Bronchial epithelial cell (primary cell): ENCODE data around the gene CLDN16. TPM values are rescaled to one million over a fixed set of nuclear protein-coding genes. Genes with fewer than 3 reads are reported as not detected.

Source experiments
- DNase-seq: peaks from one replicate; pipeline ENCODE4 v3.0.0-alpha.2; 2010; ENCODE audit warnings: low read depth
- FAIRE-seq: peaks from 2 replicates; lab custom pipeline; 2011; peaks lifted over from hg19 to GRCh38; lab: Jason Lieb, UNC
- H3K27me3 ChIP-seq: 2 replicates; pipeline ENCODE4 v1.5.1; 2011; ENCODE audit warnings: low read length; ENCODE audit not compliant: control insufficient read depth, insufficient read depth
- H3K36me3 ChIP-seq: 2 replicates; pipeline ENCODE4 v1.5.1; 2011; ENCODE audit warnings: low read length; ENCODE audit not compliant: control insufficient read depth, insufficient read depth
- H3K4me3 ChIP-seq: 2 replicates; pipeline ENCODE4 v1.5.1; 2011; ENCODE audit warnings: mild to moderate bottlenecking, low read depth, low read length, control low read depth
- CTCF ChIP-seq: IDR thresholded peaks from 2 replicates; pipeline ENCODE4 v1.5.1; 2011; ENCODE audit warnings: mild to moderate bottlenecking, moderate library complexity, low read length, control low read depth, inconsistent platforms; ENCODE audit not compliant: insufficient read depth, severe bottlenecking
- total RNA-seq: library from RNA; depleted of rRNA; stranded (reverse); fragments of >200 nt; gene quantifications from 2 replicates; pipeline ENCODE4 v1.2.1, GENCODE V29; 2014

CLDN16 gene
- total RNA-seq, 1 donor from 2014 or later: 0.26 TPM

DNA sequence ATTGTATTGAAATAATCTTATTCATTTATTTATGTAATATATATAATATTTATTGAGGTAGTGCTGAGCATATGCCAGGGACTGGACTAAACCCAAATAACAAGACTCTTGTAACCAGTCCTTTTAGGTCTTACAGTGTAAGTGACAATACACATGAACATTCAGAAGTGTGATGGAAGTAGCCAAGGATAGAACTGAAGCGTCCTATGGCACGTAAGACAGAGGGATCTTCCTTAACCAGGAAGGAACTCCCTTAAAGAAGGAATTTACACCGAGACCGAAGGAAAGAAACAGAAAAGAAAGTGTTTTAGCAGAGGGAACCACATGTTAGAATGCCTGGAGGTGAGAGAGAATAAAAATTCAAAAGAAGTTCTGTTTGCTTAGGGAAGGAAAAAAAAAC lies 42.1 kb upstream of the CLDN16 start:
- Histone ChIP-seq H3K27me3 (no peaks in the 10 kb centered on the region), H3K36me3 (no peaks in the 10 kb centered on the region), H3K4me3 (no peak overlapping the region)
- FAIRE-seq (no peak), DNase-seq (peak; percentile 67)
- TF ChIP-seq CTCF: no peak

GRCh38 chr3:190346541-190346940 lies 41.4 kb upstream of the CLDN16 start:
- no peak overlapping the region for H3K4me3 ChIP-seq
- TF ChIP-seq CTCF: no peak
- DNase-seq: peak; percentile 48
- no peaks in the 10 kb centered on the region for H3K27me3 ChIP-seq
- no peak for FAIRE-seq
- no peaks in the 10 kb centered on the region for H3K36me3 ChIP-seq

DNA sequence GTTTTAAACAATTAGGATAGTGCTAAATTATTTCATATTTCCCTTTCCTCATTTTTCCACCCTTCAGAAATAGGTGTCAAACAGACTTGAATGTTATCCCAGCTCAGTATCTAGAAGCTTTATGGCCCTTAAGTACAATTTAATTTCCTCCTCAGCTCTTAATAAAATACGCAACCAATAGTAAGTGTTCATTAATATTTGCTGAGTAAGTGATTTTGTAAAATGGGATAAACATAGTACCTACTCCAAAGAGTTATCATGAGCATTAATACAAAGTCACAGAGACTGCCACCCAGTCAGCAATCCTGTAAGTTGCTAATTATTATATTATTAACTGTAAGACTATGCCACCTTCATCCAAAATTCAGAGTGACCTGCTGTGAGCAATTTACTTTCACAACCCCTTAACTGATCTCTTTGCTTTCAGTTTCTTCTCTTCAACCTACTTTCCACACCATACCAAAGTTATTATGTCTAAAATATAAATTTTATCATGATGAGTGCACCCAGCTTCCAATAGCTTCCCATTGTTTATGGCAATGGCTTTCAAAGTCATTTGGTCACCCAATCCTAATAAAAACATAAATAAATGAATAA lies 35.0 kb upstream of the CLDN16 start:
- DNase-seq (no peak), FAIRE-seq (no peak)
- TF ChIP-seq CTCF: no peak
- Histone ChIP-seq H3K36me3 (no peaks in the 10 kb centered on the region), H3K4me3 (no peak overlapping the region), H3K27me3 (no peaks in the 10 kb centered on the region)

DNA sequence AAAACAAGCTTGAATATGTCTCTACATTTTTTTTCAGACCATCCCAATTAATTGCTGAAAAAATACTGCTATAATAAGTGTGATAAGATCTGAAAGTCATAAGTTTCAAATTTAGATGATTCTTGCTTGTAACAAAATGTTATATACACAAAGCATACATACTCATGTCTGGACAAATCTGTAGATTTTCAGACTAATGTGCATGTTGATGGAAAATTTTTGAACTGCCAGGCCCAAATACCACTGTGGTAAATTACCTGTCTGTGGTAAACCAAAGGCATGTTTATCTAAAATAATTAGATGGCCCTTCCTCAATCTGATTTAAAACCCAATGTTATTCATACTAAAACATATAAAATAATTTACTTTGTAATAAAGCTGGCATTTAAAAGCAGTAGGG lies 31.7 kb upstream of the CLDN16 start:
- H3K36me3 ChIP-seq: no peaks in the 10 kb centered on the region
- no peak for TF ChIP-seq CTCF
- no peak overlapping the region for H3K4me3 ChIP-seq
- DNase-seq (peak; percentile 61), FAIRE-seq (no peak)
- H3K27me3 ChIP-seq: no peaks in the 10 kb centered on the region

GRCh38 chr3:190357468-190357867 lies 30.5 kb upstream of the CLDN16 start:
- no peak overlapping the region for H3K4me3 ChIP-seq
- DNase-seq (no peak), FAIRE-seq (no peak)
- no peak for TF ChIP-seq CTCF
- no peaks in the 10 kb centered on the region for H3K36me3 ChIP-seq
- H3K27me3 ChIP-seq: no peaks in the 10 kb centered on the region

GRCh38 chr3:190359813-190360212 lies 28.1 kb upstream of the CLDN16 start:
- Histone ChIP-seq H3K4me3 (no peak overlapping the region), H3K27me3 (no peaks in the 10 kb centered on the region), H3K36me3 (no peaks in the 10 kb centered on the region)
- DNase-seq (no peak), FAIRE-seq (no peak)
- TF ChIP-seq CTCF: no peak
